Omental fat pad (tissue), 4 donors: ENCODE measurements around the gene H2BK1. TPM values are rescaled to one million over a fixed set of nuclear protein-coding genes. Genes with fewer than 3 reads are reported as not detected.
A peak's percentile ranks its signal among the peaks of the same experiment; 100 is the strongest.

Source experiments
- ATAC-seq: fragments of 150-250 bp; one replicate; pipeline ENCODE4 v1.9.1; 2016; ENCODE audit warnings: mild to moderate bottlenecking, moderate library complexity; ENCODE audit not compliant: low FRiP score
- DNase-seq: peaks from one replicate; pipeline ENCODE4 v3.0.0-alpha.2; 2019; ENCODE audit warnings: low spot score
- CTCF ChIP-seq, 3 donors: fragments of 450-650 bp; IDR thresholded peaks; one replicate each; pipeline ENCODE4 v1.5.1; 2016 to 2017; ENCODE audit warnings: antibody characterized with exemption in 3 of 3, mild to moderate bottlenecking in 3 of 3, moderate library complexity in 2 of 3
- total RNA-seq, 4 donors: library from RNA; depleted of rRNA; stranded (reverse); fragments of >200 nt; gene quantifications; one replicate each; pipeline ENCODE4 v1.1.0, GENCODE V29; 2016

H2BK1 gene
- total RNA-seq, 4 donors from 2014 or later: not detected

DNA sequence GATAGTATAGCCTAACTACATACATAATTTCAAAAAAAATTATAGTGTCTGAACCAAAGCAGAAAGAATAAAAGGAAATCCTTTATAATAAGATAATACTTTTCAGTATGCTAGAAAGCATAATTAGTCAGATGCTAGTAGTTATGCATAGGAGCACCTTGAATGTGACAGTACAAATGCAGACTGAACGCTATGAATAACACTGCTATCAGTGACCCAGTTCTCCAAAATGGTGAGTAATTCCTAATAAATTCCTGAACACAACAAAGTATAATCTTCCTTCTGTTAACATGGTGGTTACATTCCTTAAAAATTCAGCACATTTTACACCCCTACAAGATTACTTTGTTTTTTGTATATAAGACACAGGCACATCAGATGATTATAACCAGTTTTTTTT is 20.8 kb upstream of the H2BK1 start:
- no peak for TF ChIP-seq CTCF (IDR thresholded peaks at IDR 0.05)
- ATAC-seq (no peak), DNase-seq (no peak)

DNA sequence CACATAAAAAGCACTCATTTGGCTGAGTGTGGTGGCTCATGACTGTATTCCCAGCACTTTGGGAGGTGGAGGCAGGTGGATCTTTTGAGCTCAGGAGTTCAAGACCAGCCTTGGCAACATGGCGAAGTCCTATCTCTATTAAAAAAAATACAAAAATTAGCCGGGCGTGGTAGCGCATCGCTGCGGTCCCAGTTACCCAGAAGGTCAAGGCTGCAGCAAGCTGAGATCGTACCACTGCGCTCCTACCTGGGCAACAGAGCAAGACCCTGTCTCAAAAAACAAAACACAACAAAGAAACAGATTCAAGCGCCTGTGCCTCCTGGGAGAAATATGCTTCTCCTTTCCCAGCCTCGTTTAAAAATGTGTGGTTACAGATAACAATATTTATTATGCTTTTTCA is 19.0 kb upstream of the H2BK1 start:
- TF ChIP-seq CTCF (IDR thresholded peaks at IDR 0.05): no peak
- DNase-seq (no peak), ATAC-seq (no peak)

DNA sequence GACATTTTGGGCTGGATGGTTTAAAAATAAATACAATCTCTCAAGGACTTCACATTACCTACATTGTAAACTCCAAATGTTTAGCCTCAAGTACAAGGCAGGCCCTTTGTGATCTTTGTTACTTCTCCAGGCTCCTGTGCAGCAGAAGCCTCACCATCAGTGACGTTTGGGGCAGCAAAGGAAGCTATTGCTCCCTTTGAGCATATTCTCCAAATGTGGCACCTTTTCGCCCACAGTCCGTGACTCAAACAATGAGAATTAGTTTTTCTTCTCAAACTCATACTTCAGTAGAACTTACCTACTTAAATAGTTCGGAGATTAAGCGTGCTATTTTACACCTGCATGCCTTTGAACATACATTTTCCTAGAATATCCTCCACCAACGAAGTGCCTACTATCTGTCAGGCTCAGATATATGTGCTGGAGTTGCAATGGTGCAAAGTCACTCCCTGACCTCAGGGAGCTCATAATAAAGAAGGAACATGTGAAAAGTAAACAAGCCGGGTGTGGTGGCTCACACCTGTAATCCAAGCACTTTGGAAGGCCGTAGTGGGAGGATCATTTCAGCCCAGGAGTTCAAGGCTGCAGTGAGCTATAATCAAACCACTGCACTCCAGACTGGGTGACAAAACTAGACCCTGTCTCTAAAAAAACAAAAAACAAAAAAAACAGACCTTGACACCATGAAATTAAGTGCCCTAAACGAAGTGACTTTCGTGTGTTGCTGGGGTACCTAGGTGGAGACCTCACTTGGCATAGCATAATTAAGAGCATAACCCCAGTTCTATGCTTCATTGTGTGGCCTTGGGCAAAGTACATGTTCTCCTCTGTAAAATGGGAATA is 18.0 kb upstream of the H2BK1 start:
- ATAC-seq: no peak
- no peak for TF ChIP-seq CTCF (IDR thresholded peaks at IDR 0.05)
- DNase-seq: no peak

- ATAC-seq: peak; percentile 100
- DNase-seq: peak; percentile 99
- TF ChIP-seq CTCF (IDR thresholded peaks at IDR 0.05): no peak
These were observed 16.8 kb upstream of the H2BK1 start, which contains the start of gene ABCF2 for GRCh38 chr7:151226875-151227782. ABCF2 (minus strand) TSS chr7:151227205; CDS start chr7:151226458, 747 bp downstream.

DNA sequence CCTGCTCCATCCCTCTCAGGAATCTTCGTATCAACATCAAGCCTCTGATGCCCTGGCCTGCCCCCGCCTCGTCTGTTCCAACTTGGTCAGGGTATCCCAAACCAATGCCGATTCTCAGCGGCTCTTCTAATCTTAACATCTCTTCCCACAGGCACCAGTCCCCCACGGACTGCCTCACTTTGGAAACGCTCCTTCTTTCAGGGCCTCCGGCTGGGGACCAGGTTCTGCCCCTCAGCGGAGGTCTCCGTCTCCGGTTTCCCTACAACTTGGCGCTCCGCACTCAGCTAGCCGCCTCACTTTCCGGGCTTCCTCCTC is 16.2 kb upstream of the H2BK1 start:
- DNase-seq: no peak
- no peak for TF ChIP-seq CTCF (IDR thresholded peaks at IDR 0.05)
- peak; percentile 3 for ATAC-seq

- no peak for DNase-seq
- no peak for ATAC-seq
- no peak for TF ChIP-seq CTCF (IDR thresholded peaks at IDR 0.05)
These were observed 15.7 kb upstream of the H2BK1 start for GRCh38 chr7:151225948-151226510.
